ENCODE results near the gene OTUD1.

The OTUD1 gene

GRCh38 chr10:23402856-23403255 lies 36.0 kb upstream of the OTUD1 start:
- TF ChIP-seq CTCF (IDR thresholded peaks at IDR 0.05; ENCODE audit: low read depth, low read length) = no peak
- no peak overlapping the region for H3K4me3 ChIP-seq (ENCODE audit: low read depth, low read length)

GRCh38 chr10:23403278-23403677 lies 35.6 kb upstream of the OTUD1 start:
- TF ChIP-seq CTCF (IDR thresholded peaks at IDR 0.05; ENCODE audit: low read depth, low read length) = no peak
- H3K4me3 ChIP-seq (ENCODE audit: low read depth, low read length) = no peak overlapping the region

- TF ChIP-seq CTCF (IDR thresholded peaks at IDR 0.05; ENCODE audit: low read depth, low read length) = no peak
- H3K4me3 ChIP-seq (ENCODE audit: low read depth, low read length) = no peak overlapping the region
Observed at GRCh38 chr10:23403719-23404118, 35.2 kb upstream of the OTUD1 start.

- no peak for TF ChIP-seq CTCF (IDR thresholded peaks at IDR 0.05; ENCODE audit: low read depth, low read length)
Observed at GRCh38 chr10:23404461-23404980, 34.4 kb upstream of the OTUD1 start.

GRCh38 chr10:23405540-23405939 lies 33.3 kb upstream of the OTUD1 start:
- H3K4me3 ChIP-seq (ENCODE audit: low read depth, low read length) = no peak overlapping the region
- no peak for TF ChIP-seq CTCF (IDR thresholded peaks at IDR 0.05; ENCODE audit: low read depth, low read length)

More at GRCh38 chr10:23404461-23404980, 34.4 kb upstream of the OTUD1 start:
- H3K4me3 ChIP-seq (ENCODE audit: low read depth, low read length) = no peak overlapping the region

- TF ChIP-seq CTCF (IDR thresholded peaks at IDR 0.05; ENCODE audit: low read depth, low read length) = no peak
- no peak overlapping the region for H3K4me3 ChIP-seq (ENCODE audit: low read depth, low read length)
Observed at GRCh38 chr10:23406409-23406808, 32.5 kb upstream of the OTUD1 start.

- no peak overlapping the region for H3K4me3 ChIP-seq (ENCODE audit: low read depth, low read length)
Observed at GRCh38 chr10:23408330-23408976, 30.4 kb upstream of the OTUD1 start.

More at GRCh38 chr10:23408330-23408976, 30.4 kb upstream of the OTUD1 start:
- TF ChIP-seq CTCF (IDR thresholded peaks at IDR 0.05; ENCODE audit: low read depth, low read length) = no peak

Measured in WI38 (cell line).